Liver (tissue), 9 donors: ENCODE measurements around the gene CLEC16A. TPM values are rescaled to one million over a fixed set of nuclear protein-coding genes. Genes with fewer than 3 reads are reported as not detected.

Experiments
- DNase-seq: peaks from one replicate; pipeline ENCODE4 v3.0.0-alpha.2; 2017; ENCODE audit warnings: low spot score
- H3K27ac ChIP-seq, 2 donors: one replicate each; pipeline ENCODE4 v1.7.0; 2013; ENCODE audit warnings: inconsistent platforms in 2 of 2, low read length in 2 of 2, control low read depth in 1 of 2, low read depth in 1 of 2, mild to moderate bottlenecking in 1 of 2
- H3K27me3 ChIP-seq, 4 donors: one replicate each; pipeline versions ENCODE4 v1.6.1 to v1.7.0; 2013; ENCODE audit warnings: low read length in 3 of 4, inconsistent platforms in 1 of 4, mild to moderate bottlenecking in 1 of 4, moderate library complexity in 1 of 4; ENCODE audit not compliant: control insufficient read depth in 4 of 4, insufficient read depth in 4 of 4
- H3K36me3 ChIP-seq, 4 donors: one replicate each; pipeline versions ENCODE4 v1.6.1 to v1.7.0; 2013; ENCODE audit warnings: low read length in 3 of 4, mild to moderate bottlenecking in 3 of 4, low read depth in 1 of 4, moderate library complexity in 1 of 4; ENCODE audit not compliant: control insufficient read depth in 4 of 4, insufficient read depth in 3 of 4
- H3K4me1 ChIP-seq, 4 donors: one replicate each; pipeline versions ENCODE4 v1.6.1 to v1.7.0; 2013; ENCODE audit warnings: low read length in 3 of 4, mild to moderate bottlenecking in 3 of 4, moderate library complexity in 1 of 4; ENCODE audit not compliant: control insufficient read depth in 4 of 4, insufficient read depth in 4 of 4
- H3K4me3 ChIP-seq, 3 donors: one replicate each; pipeline versions ENCODE4 v1.6.1 to v1.7.0; 2013; ENCODE audit warnings: low read length in 3 of 3, control low read depth in 1 of 3, low read depth in 1 of 3, mild to moderate bottlenecking in 1 of 3
- H3K9ac ChIP-seq, 2 donors: one replicate each; pipeline ENCODE4 v1.7.0; 2013; ENCODE audit warnings: low read length in 2 of 2, mild to moderate bottlenecking in 2 of 2, moderate library complexity in 2 of 2, control low read depth in 1 of 2, low read depth in 1 of 2
- H3K9me3 ChIP-seq, 4 donors: one replicate each; pipeline versions ENCODE4 v1.6.1 to v1.7.0; 2013; ENCODE audit warnings: low read length in 3 of 4; ENCODE audit not compliant: control insufficient read depth in 4 of 4
- EGR1 ChIP-seq, 2 donors: IDR thresholded peaks; 2 replicates each; pipeline ENCODE4 v1.6.1; 2016 to 2018; ENCODE audit warnings: antibody characterized with exemption in 2 of 2, low read depth in 2 of 2
- GABPA ChIP-seq, 2 donors: IDR thresholded peaks in 1 of 2; conservative IDR thresholded peaks in 1 of 2; 2 replicates each; pipeline ENCODE4 v1.6.1; 2016; ENCODE audit warnings: antibody characterized with exemption in 2 of 2, mild to moderate bottlenecking in 1 of 2, moderate library complexity in 1 of 2
- HNF4A ChIP-seq, 2 donors: conservative IDR thresholded peaks; 2 replicates each; pipeline ENCODE4 v1.6.1; 2016; ENCODE audit warnings: antibody characterized with exemption in 2 of 2, mild to moderate bottlenecking in 2 of 2
- JUND ChIP-seq, 2 donors: IDR thresholded peaks; 2 replicates each; pipeline ENCODE4 v1.6.1; 2016; ENCODE audit warnings: antibody characterized with exemption in 2 of 2
- NR2F2 ChIP-seq: IDR thresholded peaks from 2 replicates; pipeline ENCODE4 v1.6.1; 2016; ENCODE audit warnings: antibody characterized with exemption
- RAD21 ChIP-seq, 2 donors: IDR thresholded peaks; 2 replicates each; pipeline ENCODE4 v1.6.1; 2016; ENCODE audit warnings: antibody characterized with exemption in 2 of 2, mild to moderate bottlenecking in 2 of 2
- RXRA ChIP-seq, 2 donors: IDR thresholded peaks; 2 replicates each; pipeline ENCODE4 v1.6.1; 2017 to 2018; ENCODE audit warnings: antibody characterized with exemption in 2 of 2, mild to moderate bottlenecking in 1 of 2
- SP1 ChIP-seq: IDR thresholded peaks from 2 replicates; pipeline ENCODE4 v1.6.1; 2018; ENCODE audit warnings: antibody characterized with exemption, mild to moderate bottlenecking
- YY1 ChIP-seq: IDR thresholded peaks from 2 replicates; pipeline ENCODE4 v1.6.1; 2016; ENCODE audit warnings: antibody characterized with exemption, mild to moderate bottlenecking
- WGBS: extraction: QIAGEN DNeasy Blood & Tissue Kit; methylation state at CpG from one replicate; pipeline ENCODE4 v1.1.7; 2013; 5-methylcytosine and 5-hydroxymethylcytosine counted together
- polyA plus RNA-seq, 2 donors: library from polyadenylated mRNA; stranded (reverse) in 1 of 2; unstranded in 1 of 2; fragments of 200-250 nt in 1 of 2; fragments of >200 nt in 1 of 2; fragmentation: Nextera tagmentation in 1 of 2; extraction: Ambion mirVana in 1 of 2; gene quantifications; one replicate each; pipeline versions ENCODE4 v1.2.1 to v1.2.3, GENCODE V29; 2013 to 2015
- total RNA-seq, 2 donors: library from RNA; depleted of rRNA; stranded (reverse); fragments of >200 nt; gene quantifications; one replicate each; pipeline ENCODE4 v1.2.3, GENCODE V29; 2014
- TF ChIP-seq, protein P1 (sequence below): IDR thresholded peaks from 2 replicates; pipeline ENCODE4 v1.6.1; 2016; ENCODE audit warnings: antibody characterized with exemption
- TF ChIP-seq, protein P2 (sequence below): fragments of 150-350 bp; IDR thresholded peaks from 2 replicates; pipeline ENCODE4 v1.5.1; 2017; ENCODE audit warnings: improper control_type of control experiment, low read depth, low read length; ENCODE audit not compliant: missing input control
- donor health status: healthy.
- donor health status: healthy.
- donor health status: healthy.
- donor health status: healthy.
- donor health status: healthy.

Gene CLEC16A
- total and polyA plus RNA-seq, 4 donors: 9.7 to 23.0 (median 17.4) TPM

DNA sequence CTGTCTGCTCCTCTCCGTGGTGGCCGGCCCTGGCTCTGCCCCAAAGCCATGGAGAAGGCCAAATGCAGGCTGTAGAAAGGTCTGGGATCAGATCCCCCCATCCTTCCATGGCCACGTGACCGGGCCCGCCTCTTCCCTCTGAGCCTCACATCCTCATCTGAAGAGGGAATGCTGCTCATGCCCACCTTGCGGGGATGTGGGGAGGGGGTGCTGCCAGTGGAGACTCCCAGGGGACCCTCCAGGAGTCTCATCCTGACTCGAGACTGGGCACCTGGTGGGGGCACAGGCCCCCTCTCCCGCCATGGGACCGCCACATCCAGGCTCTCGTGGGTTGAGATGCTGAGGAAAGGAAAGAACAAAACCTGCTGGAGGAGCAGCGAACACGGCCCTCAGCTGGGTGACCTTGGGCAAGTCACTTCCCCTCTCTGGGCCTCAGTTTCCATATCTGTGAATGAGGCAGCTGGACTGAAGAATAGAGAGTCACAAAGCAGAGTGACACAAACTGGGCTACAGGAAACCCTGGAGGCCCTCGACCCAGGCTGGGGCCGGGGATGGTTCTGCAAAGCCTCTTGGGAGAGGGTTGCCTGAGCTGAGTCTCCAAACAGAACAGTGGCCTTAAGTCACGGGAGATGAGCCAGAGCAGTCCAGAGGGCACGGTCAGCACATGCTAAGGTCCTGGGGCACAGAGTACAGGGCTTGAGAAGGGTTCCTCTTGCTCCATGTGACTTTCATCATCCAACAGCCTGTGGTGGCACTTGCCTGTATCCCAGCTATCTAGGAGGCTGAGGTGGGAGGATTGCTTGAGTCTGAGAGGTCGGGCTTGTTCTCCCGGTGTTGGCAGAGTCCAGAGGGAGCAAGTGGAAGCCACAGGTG, 281.5 kb downstream of the CLEC16A start:
- Histone ChIP-seq H3K27me3 (no peaks in the 10 kb centered on the region), H3K9ac (no peak overlapping the region), H3K4me3 (no peak overlapping the region), H3K27ac (no peak overlapping the region), H3K9me3 (no peaks in the 10 kb centered on the region), H3K36me3 (no peaks in the 10 kb centered on the region), H3K4me1 (no peaks in the 10 kb centered on the region)
- 82% methylated on average over 18 of the region's 18 CpGs for WGBS
- no peak for DNase-seq
- TF ChIP-seq GABPA (IDR thresholded peaks at IDR 0.05 in 1 of 2, conservative IDR thresholded peaks at IDR 0.05 in 1 of 2) (no peak), JUND (IDR thresholded peaks at IDR 0.05) (no peak), SP1 (no peak), RAD21 (IDR thresholded peaks at IDR 0.05) (no peak), HNF4A (conservative IDR thresholded peaks at IDR 0.05) (no peak)
- TF ChIP-seq, protein P1, sequence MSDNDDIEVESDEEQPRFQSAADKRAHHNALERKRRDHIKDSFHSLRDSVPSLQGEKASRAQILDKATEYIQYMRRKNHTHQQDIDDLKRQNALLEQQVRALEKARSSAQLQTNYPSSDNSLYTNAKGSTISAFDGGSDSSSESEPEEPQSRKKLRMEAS: no peak
- TF ChIP-seq, protein P2, sequence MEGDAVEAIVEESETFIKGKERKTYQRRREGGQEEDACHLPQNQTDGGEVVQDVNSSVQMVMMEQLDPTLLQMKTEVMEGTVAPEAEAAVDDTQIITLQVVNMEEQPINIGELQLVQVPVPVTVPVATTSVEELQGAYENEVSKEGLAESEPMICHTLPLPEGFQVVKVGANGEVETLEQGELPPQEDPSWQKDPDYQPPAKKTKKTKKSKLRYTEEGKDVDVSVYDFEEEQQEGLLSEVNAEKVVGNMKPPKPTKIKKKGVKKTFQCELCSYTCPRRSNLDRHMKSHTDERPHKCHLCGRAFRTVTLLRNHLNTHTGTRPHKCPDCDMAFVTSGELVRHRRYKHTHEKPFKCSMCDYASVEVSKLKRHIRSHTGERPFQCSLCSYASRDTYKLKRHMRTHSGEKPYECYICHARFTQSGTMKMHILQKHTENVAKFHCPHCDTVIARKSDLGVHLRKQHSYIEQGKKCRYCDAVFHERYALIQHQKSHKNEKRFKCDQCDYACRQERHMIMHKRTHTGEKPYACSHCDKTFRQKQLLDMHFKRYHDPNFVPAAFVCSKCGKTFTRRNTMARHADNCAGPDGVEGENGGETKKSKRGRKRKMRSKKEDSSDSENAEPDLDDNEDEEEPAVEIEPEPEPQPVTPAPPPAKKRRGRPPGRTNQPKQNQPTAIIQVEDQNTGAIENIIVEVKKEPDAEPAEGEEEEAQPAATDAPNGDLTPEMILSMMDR: no peak

DNA sequence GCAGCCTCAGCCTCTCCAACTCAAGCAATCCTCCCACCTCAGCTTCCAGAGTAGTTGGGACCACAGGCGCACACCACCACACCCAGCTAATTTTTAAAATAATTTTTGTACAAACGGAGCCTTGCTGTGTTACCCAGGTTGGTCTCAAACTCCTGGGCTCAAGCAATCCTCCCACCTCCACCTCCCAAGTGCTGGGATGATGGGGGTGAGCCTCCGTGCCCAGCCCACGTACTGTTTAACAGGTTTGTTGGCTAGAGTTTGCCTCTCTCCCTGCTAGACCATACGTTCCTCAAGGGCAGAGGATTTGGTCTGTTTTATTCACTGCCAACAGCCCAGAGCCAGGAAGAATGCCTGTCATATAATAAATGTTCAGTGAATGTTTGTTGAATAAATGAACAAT, 285.1 kb downstream of the CLEC16A start:
- Histone ChIP-seq H3K4me3 (no peak overlapping the region), H3K27ac (no peak overlapping the region), H3K4me1 (peaks cover 0 to 3% (median 0%) of the 10 kb centered on the region in 4 donors), H3K36me3 (no peaks in the 10 kb centered on the region), H3K9me3 (no peaks in the 10 kb centered on the region), H3K27me3 (no peaks in the 10 kb centered on the region), H3K9ac (no peak overlapping the region)
- no peak for TF ChIP-seq JUND (IDR thresholded peaks at IDR 0.05)
- no peak for TF ChIP-seq GABPA (IDR thresholded peaks at IDR 0.05 in 1 of 2, conservative IDR thresholded peaks at IDR 0.05 in 1 of 2)
- TF ChIP-seq RXRA (IDR thresholded peaks at IDR 0.05): no peak
- DNase-seq: no peak
- 91% methylated on average over 5 of the region's 5 CpGs for WGBS

DNA sequence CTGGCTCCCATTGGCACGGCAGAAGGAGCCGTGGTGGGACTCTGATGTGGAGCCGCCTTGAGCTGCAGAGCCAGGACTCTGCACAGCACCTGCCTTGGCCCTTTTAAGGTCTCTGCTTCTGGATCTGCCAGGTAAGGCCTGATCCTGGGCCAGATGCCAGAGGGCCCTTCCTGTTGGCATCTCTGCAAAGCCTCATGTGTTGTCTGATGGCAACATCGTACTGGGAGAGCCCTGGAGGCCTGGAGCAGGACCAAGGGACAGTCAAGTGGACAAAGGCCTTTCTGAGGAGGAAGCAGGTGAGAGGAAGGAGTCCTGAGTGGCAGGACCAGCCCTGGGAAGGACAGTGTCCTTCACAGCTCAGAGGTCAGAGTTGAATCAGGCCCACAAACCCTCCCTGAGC, 285.5 kb downstream of the CLEC16A start:
- H3K27me3 ChIP-seq: no peaks in the 10 kb centered on the region
- peaks cover 0 to 3% (median 0%) of the 10 kb centered on the region in 4 donors for H3K4me1 ChIP-seq
- H3K9ac ChIP-seq: no peak overlapping the region
- DNase-seq: no peak
- no peak for TF ChIP-seq YY1
- TF ChIP-seq SP1: no peak
- TF ChIP-seq, protein P2: no peak
- peak in 1 of 2 donors; percentile 36 for TF ChIP-seq RAD21 (IDR thresholded peaks at IDR 0.05)
- peak; percentile 13 to 51 for TF ChIP-seq HNF4A (conservative IDR thresholded peaks at IDR 0.05)
- TF ChIP-seq JUND (IDR thresholded peaks at IDR 0.05): no peak
- TF ChIP-seq, protein P1: peak; percentile 36
- no peak for TF ChIP-seq EGR1 (IDR thresholded peaks at IDR 0.05; ENCODE audit: low read depth in 2 of 2)
- no peak for TF ChIP-seq NR2F2
- peak in 1 of 2 donors; percentile 36 for TF ChIP-seq RXRA (IDR thresholded peaks at IDR 0.05)
- 78% methylated on average over 4 of the region's 4 CpGs for WGBS
- no peaks in the 10 kb centered on the region for H3K36me3 ChIP-seq
- no peaks in the 10 kb centered on the region for H3K9me3 ChIP-seq
- no peak overlapping the region for H3K4me3 ChIP-seq
- H3K27ac ChIP-seq: no peak overlapping the region
